HG02970 (cell line): ENCODE results near the gene MXD1.
"Not testable (repeated sequence)": the region's sequence is repeated elsewhere in the genome, so short reads cannot be mapped to it uniquely, and the experiment has no call there.

Source experiments
- ATAC-seq: cut with Tn5 transposase; IDR thresholded peaks from one replicate; pipeline ENCODE4 v1.9.1; 2021; ENCODE audit warnings: mild to moderate bottlenecking, moderate library complexity, moderate number of reproducible peaks; ENCODE audit not compliant: unreplicated experiment, low FRiP score

The MXD1 gene

GRCh38 chr2:69950671-69951070 lies 35.8 kb downstream of the MXD1 start:
- not testable (repeated sequence) for ATAC-seq

- no peak for ATAC-seq
Measured at GRCh38 chr2:69952336-69953115, 37.6 kb downstream of the MXD1 start.

GRCh38 chr2:69954084-69954483 lies 39.2 kb downstream of the MXD1 start:
- no peak for ATAC-seq

GRCh38 chr2:69955029-69955428 lies 40.1 kb downstream of the MXD1 start:
- ATAC-seq, result no peak

- ATAC-seq, result no peak
Measured at GRCh38 chr2:69956475-69956979, 41.6 kb downstream of the MXD1 start.

- ATAC-seq, result no peak
Measured at GRCh38 chr2:69957965-69958364, 43.1 kb downstream of the MXD1 start.

- no peak for ATAC-seq
Measured at GRCh38 chr2:69958480-69958879, 43.6 kb downstream of the MXD1 start.

- no peak for ATAC-seq
Measured at GRCh38 chr2:69959425-69959824, 44.5 kb downstream of the MXD1 start.

- ATAC-seq, result no peak
Measured at GRCh38 chr2:69960821-69961220, 45.9 kb downstream of the MXD1 start.

GRCh38 chr2:69961496-69961895 lies 46.6 kb downstream of the MXD1 start, which contains the start of gene ASPRV1:
Gene ASPRV1 (minus strand): TSS chr2:69961631. CDS start chr2:69961436, 195 bp downstream.
- no peak for ATAC-seq

GRCh38 chr2:69962986-69963730 lies 48.2 kb downstream of the MXD1 start:
- no peak for ATAC-seq

GRCh38 chr2:69964353-69964841 lies 49.5 kb downstream of the MXD1 start:
- no peak for ATAC-seq

GRCh38 chr2:69965756-69966445 lies 51.0 kb downstream of the MXD1 start:
- no peak for ATAC-seq

- no peak for ATAC-seq
Measured at GRCh38 chr2:69966496-69966895, 51.6 kb downstream of the MXD1 start.

- no peak for ATAC-seq
Measured at GRCh38 chr2:69968609-69969008, 53.7 kb downstream of the MXD1 start.

GRCh38 chr2:69969126-69969983 lies 54.4 kb downstream of the MXD1 start:
- no peak for ATAC-seq

GRCh38 chr2:69969991-69970390 lies 55.1 kb downstream of the MXD1 start:
- ATAC-seq, result no peak

GRCh38 chr2:69972822-69973221 lies 57.9 kb downstream of the MXD1 start:
- no peak for ATAC-seq

- ATAC-seq, result no peak
Measured at GRCh38 chr2:69973335-69973735, 58.4 kb downstream of the MXD1 start.
